ENCODE measurements around the gene RAP1B. TPM values are rescaled to one million over a fixed set of nuclear protein-coding genes. Genes with fewer than 3 reads are reported as not detected.
A peak's percentile ranks its signal among the peaks of the same experiment; 100 is the strongest.
"Not testable (repeated sequence)": the region's sequence is repeated elsewhere in the genome, so short reads cannot be mapped to it uniquely, and the experiment has no call there.

Gene RAP1B
- total RNA-seq, 4 donors from 2014 or later: 180 to 380 (median 224) TPM

DNA sequence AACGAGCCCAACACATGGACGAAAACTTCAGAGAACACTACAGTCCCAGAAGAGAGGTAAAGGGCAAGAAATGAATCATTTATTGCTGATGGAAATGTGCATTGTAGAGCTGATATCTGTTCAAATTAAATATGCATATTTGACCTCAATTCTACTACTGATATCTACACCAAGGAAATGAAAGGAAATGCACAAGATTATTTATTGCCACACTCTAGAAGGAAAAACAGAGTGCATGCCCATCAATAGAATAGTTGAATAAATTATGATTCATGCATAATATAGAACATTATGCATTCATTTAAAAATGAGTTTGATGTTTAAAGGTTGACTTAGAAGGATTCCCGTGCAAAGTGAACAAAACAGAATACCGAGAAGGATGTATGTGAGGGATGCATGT lies 60.5 kb downstream of the RAP1B start:
- Histone ChIP-seq H3K27me3 (no peaks in the 10 kb centered on the region), H3K27ac (no peak overlapping the region), H3K4me3 (no peak overlapping the region), H3K9me3 (no peaks in the 10 kb centered on the region), H3K4me1 (peaks cover 0 to 5% (median 2%) of the 10 kb centered on the region in 4 donors), H3K36me3 (no peaks in the 10 kb centered on the region)
- intact Hi-C loops (cut with DNase I; ENCODE audit: low total_unique reads): no loop called here
- DNase-seq: no peak
- in situ Hi-C loops (cut with MboI; ENCODE audit: low pct_ligation_motif_present in 1 of 4, low pct_unique_long_range_greater_than_20kb in 1 of 4, low sequenced_read_pairs in 3 of 4): no loop called here
- TF ChIP-seq POLR2AphosphoS5 (IDR thresholded peaks at IDR 0.05) (no peak), CTCF (IDR thresholded peaks at IDR 0.05) (no peak), POLR2A (IDR thresholded peaks at IDR 0.05) (no peak), EP300 (IDR thresholded peaks at IDR 0.05; ENCODE audit: low read depth) (no peak)
- WGBS, 2 donors (ENCODE audit: low coverage in 1 of 2): 82 to 83% methylated on average over 4 of the region's 4 CpGs

DNA sequence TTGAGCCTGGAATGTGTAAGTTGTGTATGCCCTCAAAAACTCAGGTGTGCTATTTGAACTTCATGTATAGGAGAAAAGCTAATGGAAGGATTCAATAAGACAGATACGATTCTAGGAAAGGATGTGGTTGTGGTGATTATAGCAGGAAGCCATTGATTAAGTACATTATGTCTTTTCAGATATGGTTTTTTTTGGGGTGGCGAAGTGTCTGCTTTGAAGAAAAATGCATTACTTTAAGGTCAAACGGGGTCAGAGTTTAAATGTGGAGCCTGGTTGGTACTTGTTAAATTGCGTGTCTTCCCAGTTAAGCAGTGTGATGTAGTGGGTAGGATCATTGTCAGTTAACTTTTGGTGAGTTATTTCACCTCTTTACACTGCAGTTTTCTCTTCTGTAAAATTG lies 63.1 kb downstream of the RAP1B start:
- in situ Hi-C loops (cut with MboI; ENCODE audit: low pct_ligation_motif_present in 1 of 4, low pct_unique_long_range_greater_than_20kb in 1 of 4, low sequenced_read_pairs in 3 of 4) (no loop called here), intact Hi-C loops (cut with DNase I; ENCODE audit: low total_unique reads) (no loop called here)
- TF ChIP-seq POLR2AphosphoS5 (IDR thresholded peaks at IDR 0.05) (no peak), CTCF (IDR thresholded peaks at IDR 0.05) (no peak), POLR2A (IDR thresholded peaks at IDR 0.05) (no peak), EP300 (IDR thresholded peaks at IDR 0.05; ENCODE audit: low read depth) (no peak)
- Histone ChIP-seq H3K9me3 (no peaks in the 10 kb centered on the region), H3K27ac (no peak overlapping the region), H3K36me3 (no peaks in the 10 kb centered on the region), H3K4me3 (no peak overlapping the region), H3K27me3 (no peaks in the 10 kb centered on the region), H3K4me1 (peaks cover 0 to 10% (median 5%) of the 10 kb centered on the region in 4 donors)
- WGBS, 2 donors (ENCODE audit: low coverage in 1 of 2): 79 to 82% methylated on average over 4 of the region's 4 CpGs
- DNase-seq: no peak

DNA sequence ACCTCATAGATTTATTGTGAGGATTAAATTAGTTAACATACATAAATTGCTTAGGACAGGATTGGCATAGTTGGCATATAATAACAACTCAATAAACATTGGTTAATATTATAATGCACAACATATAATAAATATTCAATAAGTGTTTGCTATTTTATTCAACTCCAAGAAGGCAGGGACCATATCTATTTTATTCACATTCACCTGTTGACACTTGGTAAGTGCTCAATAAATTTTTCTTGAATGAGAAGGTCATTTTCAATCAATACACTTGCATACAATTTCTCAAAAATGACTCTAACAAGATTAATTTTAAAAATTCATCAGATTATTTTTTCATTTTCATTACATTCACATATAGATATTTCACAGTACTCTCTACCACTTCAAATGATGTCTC lies 63.7 kb downstream of the RAP1B start:
- no peaks in the 10 kb centered on the region for H3K27me3 ChIP-seq
- no peak overlapping the region for H3K4me3 ChIP-seq
- H3K4me1 ChIP-seq: peaks cover 0 to 10% (median 5%) of the 10 kb centered on the region in 4 donors
- H3K27ac ChIP-seq: no peak overlapping the region
- no peak for DNase-seq
- intact Hi-C loops (cut with DNase I; ENCODE audit: low total_unique reads) (no loop called here), in situ Hi-C loops (cut with MboI; ENCODE audit: low pct_ligation_motif_present in 1 of 4, low pct_unique_long_range_greater_than_20kb in 1 of 4, low sequenced_read_pairs in 3 of 4) (no loop called here)
- no peak for TF ChIP-seq POLR2AphosphoS5 (IDR thresholded peaks at IDR 0.05)
- TF ChIP-seq POLR2A (IDR thresholded peaks at IDR 0.05): no peak
- no peak for TF ChIP-seq CTCF (IDR thresholded peaks at IDR 0.05)
- TF ChIP-seq EP300 (IDR thresholded peaks at IDR 0.05; ENCODE audit: low read depth): no peak
- H3K9me3 ChIP-seq: no peaks in the 10 kb centered on the region
- no peaks in the 10 kb centered on the region for H3K36me3 ChIP-seq

- peak overlapping the region in 2 of 4 donors; percentile 29 to 39 for H3K27ac ChIP-seq
- in situ Hi-C loops (cut with MboI; ENCODE audit: low pct_ligation_motif_present in 1 of 4, low pct_unique_long_range_greater_than_20kb in 1 of 4, low sequenced_read_pairs in 3 of 4): loop anchor here (25.0 kb wide), 2 partner anchors 313 to 338 kb away; partner anchors contain the start of gene MDM1 (in 1 of the 4)
- DNase-seq: peak; percentile 64
- H3K36me3 ChIP-seq: no peaks in the 10 kb centered on the region
- H3K4me3 ChIP-seq: no peak overlapping the region
- intact Hi-C loops (cut with DNase I; ENCODE audit: low total_unique reads): no loop called here
- TF ChIP-seq POLR2AphosphoS5 (IDR thresholded peaks at IDR 0.05) (no peak), EP300 (IDR thresholded peaks at IDR 0.05; ENCODE audit: low read depth) (no peak), CTCF (IDR thresholded peaks at IDR 0.05) (no peak), POLR2A (IDR thresholded peaks at IDR 0.05) (no peak)
- 45 to 53% methylated on average over 5 of the region's 5 CpGs for WGBS, 2 donors (ENCODE audit: low coverage in 1 of 2)
- no peaks in the 10 kb centered on the region for H3K27me3 ChIP-seq
- peaks cover 0 to 10% (median 5%) of the 10 kb centered on the region in 4 donors for H3K4me1 ChIP-seq
- no peaks in the 10 kb centered on the region for H3K9me3 ChIP-seq
Measured at GRCh38 chr12:68675101-68675842, 64.6 kb downstream of the RAP1B start.

GRCh38 chr12:68676854-68677253 lies 66.2 kb downstream of the RAP1B start:
- H3K27ac ChIP-seq: peak overlapping the region in 3 of 4 donors; percentile 22 to 47 (median 32)
- H3K4me3 ChIP-seq; H3K27me3 ChIP-seq; intact Hi-C loops (cut with DNase I; ENCODE audit: low total_unique reads); DNase-seq; H3K36me3 ChIP-seq; H3K9me3 ChIP-seq: not testable (repeated sequence)
- 95% methylated on average over 5 of the region's 5 CpGs; no CpG with 5 or more reads in 1 of the 2 donors for WGBS, 2 donors (ENCODE audit: low coverage in 1 of 2)
- in situ Hi-C loops (cut with MboI; ENCODE audit: low pct_ligation_motif_present in 1 of 4, low pct_unique_long_range_greater_than_20kb in 1 of 4, low sequenced_read_pairs in 3 of 4): loop anchor here (25.0 kb wide), 2 partner anchors 315 to 340 kb away; partner anchors contain the start of gene MDM1 (in 1 of the 4)
- H3K4me1 ChIP-seq: peaks cover 0 to 10% (median 5%) of the 10 kb centered on the region in 4 donors
